HEK293T (cell line): ENCODE results near the gene USB1.

Experiments used
- BHLHE40 ChIP-seq: fragments of 450-650 bp; IDR thresholded peaks from 2 replicates; pipeline ENCODE4 v1.6.1; 2016; ENCODE audit warnings: mild to moderate bottlenecking, moderate library complexity, borderline replicate concordance
- ELF4 ChIP-seq: fragments of 450-650 bp; IDR thresholded peaks from 2 replicates; pipeline ENCODE4 v1.6.1; 2017; ENCODE audit warnings: antibody characterized with exemption
- FOXK2 ChIP-seq: fragments of 450-650 bp; IDR thresholded peaks from 2 replicates; pipeline ENCODE4 v1.6.1; 2016; ENCODE audit warnings: mild to moderate bottlenecking
- HDGF ChIP-seq: fragments of 450-650 bp; IDR thresholded peaks from 2 replicates; pipeline ENCODE4 v1.6.1; 2017; ENCODE audit warnings: antibody characterized with exemption, borderline replicate concordance
- L3MBTL2 ChIP-seq: fragments of 450-650 bp; conservative IDR thresholded peaks from 2 replicates; pipeline ENCODE4 v1.6.1; 2016; ENCODE audit warnings: mild to moderate bottlenecking
- NFRKB ChIP-seq: fragments of 450-650 bp; IDR thresholded peaks from 2 replicates; pipeline ENCODE4 v1.6.1; 2016; ENCODE audit warnings: mild to moderate bottlenecking, moderate library complexity
- PKNOX1 ChIP-seq: fragments of 450-650 bp; IDR thresholded peaks from 2 replicates; pipeline ENCODE4 v1.6.1; 2016
- SP1 ChIP-seq: fragments of 450-650 bp; IDR thresholded peaks from 2 replicates; pipeline ENCODE4 v1.6.1; 2017
- SUZ12 ChIP-seq: fragments of 450-650 bp; IDR thresholded peaks from 2 replicates; pipeline ENCODE4 v1.6.1; 2016; ENCODE audit warnings: mild to moderate bottlenecking

DNA sequence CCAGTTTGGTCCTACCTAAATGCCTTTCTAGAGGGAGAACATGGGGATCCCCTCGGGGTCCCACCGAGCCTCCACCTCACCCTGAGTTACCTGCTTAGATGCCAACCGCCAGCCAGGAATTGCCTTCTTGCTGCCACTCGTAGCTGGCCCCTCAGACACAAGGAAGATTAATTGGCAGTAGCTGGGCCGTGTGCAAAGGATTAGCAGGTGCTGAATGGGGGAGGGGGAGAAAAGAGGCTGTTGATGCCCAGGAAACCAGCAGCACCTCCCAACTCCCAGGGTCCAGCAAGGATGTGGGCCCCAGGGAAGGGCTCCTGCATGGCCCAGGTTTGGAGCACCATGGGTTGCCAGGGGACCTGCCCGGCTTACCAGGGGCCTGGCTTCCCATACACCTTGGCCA is 30.2 kb upstream of the USB1 start, which contains the start of gene CNGB1:
- no peak for TF ChIP-seq BHLHE40
- no peak for TF ChIP-seq ELF4
- no peak for TF ChIP-seq NFRKB
- no peak for TF ChIP-seq FOXK2
- TF ChIP-seq HDGF, result no peak
- no peak for TF ChIP-seq SUZ12
- no peak for TF ChIP-seq L3MBTL2
- no peak for TF ChIP-seq PKNOX1
- TF ChIP-seq SP1, result no peak
